Cardiac septum (tissue), 1 donor: Measurements from ENCODE around the gene GNAI3. TPM values are rescaled to one million over a fixed set of nuclear protein-coding genes. Genes with fewer than 3 reads are reported as not detected.
"Not testable (repeated sequence)": the region's sequence is repeated elsewhere in the genome, so short reads cannot be mapped to it uniquely, and the experiment has no call there.

Source experiments
- DNase-seq: peaks from one replicate; pipeline ENCODE4 v3.0.0-alpha.2; 2020; ENCODE audit warnings: low spot score
- intact Hi-C: fragments of 100-400 bp; cut with DNase I; formaldehyde crosslinking; loops from one replicate; pipeline ENCODE4 v1.14.0; 2022
- total RNA-seq: library from RNA; stranded (reverse); fragmentation: NEBNext Ultra II Directional; extraction: Animal tissue kit (Norgen Biotek cat#: 25700); gene quantifications from one replicate; pipeline ENCODE4 v1.2.1, GENCODE V29; 2021
- donor health status: DM: no; HTN: no; CAD: no.

The GNAI3 gene
- total RNA-seq, 1 donor from 2014 or later: 3.9 TPM

GRCh38 chr1:109644670-109645069, 96.3 kb downstream of the GNAI3 start:
- DNase-seq: no peak
- intact Hi-C loops: loop anchor here (5.0 kb wide), 2 partner anchors 43 to 338 kb away; partner anchors contain the start of genes AHCYL1 and GSTM1

- DNase-seq: no peak
- intact Hi-C loops: no loop called here
Observed at GRCh38 chr1:109649491-109649914, 101.1 kb downstream of the GNAI3 start.

GRCh38 chr1:109650609-109651008, 102.2 kb downstream of the GNAI3 start:
- DNase-seq: no peak
- intact Hi-C loops: no loop called here

GRCh38 chr1:109652402-109652801, 104.0 kb downstream of the GNAI3 start:
- intact Hi-C loops: no loop called here
- DNase-seq: no peak

GRCh38 chr1:109653306-109653705, 104.9 kb downstream of the GNAI3 start:
- intact Hi-C loops: no loop called here
- DNase-seq: no peak

GRCh38 chr1:109654519-109654918, 106.1 kb downstream of the GNAI3 start:
- no peak for DNase-seq
- intact Hi-C loops: no loop called here

- intact Hi-C loops: loop anchor here (5.0 kb wide), 1 partner anchor 116 kb away; no protein-coding TSS in a partner anchor
- DNase-seq: peak; percentile 93
Observed at GRCh38 chr1:109655615-109656519, 107.5 kb downstream of the GNAI3 start, which contains the start of gene GSTM4. Gene GSTM4, plus strand, starts transcription at chr1:109656099. Its CDS starts 291 bp downstream, at chr1:109656390.

- intact Hi-C loops: loop anchor here (5.0 kb wide), 1 partner anchor 115 kb away; no protein-coding TSS in a partner anchor
- no peak for DNase-seq
Observed at GRCh38 chr1:109657395-109657794, 109.0 kb downstream of the GNAI3 start.

- DNase-seq: no peak
- intact Hi-C loops: loop anchor here (5.0 kb wide), 1 partner anchor 114 kb away; no protein-coding TSS in a partner anchor
Observed at GRCh38 chr1:109657970-109658369, 109.6 kb downstream of the GNAI3 start.

GRCh38 chr1:109658533-109659042, 110.2 kb downstream of the GNAI3 start:
- intact Hi-C loops: loop anchor here (5.0 kb wide), 1 partner anchor 114 kb away; no protein-coding TSS in a partner anchor

GRCh38 chr1:109659145-109659544, 110.7 kb downstream of the GNAI3 start:
- DNase-seq: no peak
- intact Hi-C loops: loop anchor here (5.0 kb wide), 1 partner anchor 113 kb away; no protein-coding TSS in a partner anchor

More at GRCh38 chr1:109658533-109659042, 110.2 kb downstream of the GNAI3 start:
- no peak for DNase-seq

- intact Hi-C loops: loop anchor here (5.0 kb wide), 1 partner anchor 112 kb away; no protein-coding TSS in a partner anchor
Observed at GRCh38 chr1:109659997-109660690, 111.7 kb downstream of the GNAI3 start.

GRCh38 chr1:109660691-109661026, 112.2 kb downstream of the GNAI3 start:
- intact Hi-C loops, DNase-seq: not testable (repeated sequence)

More at GRCh38 chr1:109659997-109660690, 111.7 kb downstream of the GNAI3 start:
- DNase-seq: no peak

- intact Hi-C loops: no loop called here
Observed at GRCh38 chr1:109661391-109661790, 113.0 kb downstream of the GNAI3 start.

GRCh38 chr1:109664671-109665070, 116.3 kb downstream of the GNAI3 start:
- no peak for DNase-seq
- intact Hi-C loops: no loop called here

More at GRCh38 chr1:109661391-109661790, 113.0 kb downstream of the GNAI3 start:
- DNase-seq: no peak

- intact Hi-C loops: no loop called here
- DNase-seq: peak; percentile 96
Observed at GRCh38 chr1:109667452-109668122, 119.2 kb downstream of the GNAI3 start, which contains the start of gene GSTM2. Gene GSTM2, plus strand, starts transcription at chr1:109668057. Its CDS starts 59 bp downstream, at chr1:109668116.
